ENCODE measurements around the gene ENTREP3.
A peak's percentile ranks its signal among the peaks of the same experiment; 100 is the strongest.
"Not testable (repeated sequence)": the region's sequence is repeated elsewhere in the genome, so short reads cannot be mapped to it uniquely, and the experiment has no call there.

The ENTREP3 gene

DNA sequence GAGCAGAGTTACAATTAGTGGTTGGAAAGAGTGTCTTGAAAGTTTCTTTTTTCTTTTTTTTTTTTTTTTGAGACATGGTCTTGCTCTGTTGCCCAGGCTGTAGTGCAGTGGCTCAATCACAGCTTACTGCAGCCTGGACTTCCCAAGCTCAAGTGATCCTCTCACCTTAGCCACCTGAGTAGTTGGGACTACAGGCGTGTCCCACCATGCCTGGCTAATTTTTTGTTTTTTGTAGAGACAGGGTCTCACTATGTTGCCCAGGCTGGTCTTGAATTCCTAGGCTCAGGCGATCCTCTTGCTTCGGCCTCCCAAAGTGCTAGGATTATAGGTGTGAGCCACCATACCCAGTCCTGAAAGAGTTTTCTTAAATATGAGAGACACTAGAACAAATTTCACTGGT is 8.5 kb downstream of the ENTREP3 start:
- H3K27ac ChIP-seq (ENCODE audit: low read length); H3K27me3 ChIP-seq (ENCODE audit: low read depth, low read length); H3K9me3 ChIP-seq (ENCODE audit: control insufficient read depth in 1 of 2, low read length in 2 of 2); H3K4me3 ChIP-seq (ENCODE audit: low read depth in 1 of 2, low read length in 2 of 2): not testable (repeated sequence)
- peaks cover 5 to 27% of the 10 kb centered on the region in 2 donors for H3K4me1 ChIP-seq (ENCODE audit: control insufficient read depth in 1 of 2, insufficient read depth in 2 of 2, low read length in 2 of 2)
- peaks cover 3 to 16% of the 10 kb centered on the region in 2 donors for H3K36me3 ChIP-seq (ENCODE audit: control insufficient read depth in 1 of 2, insufficient read depth in 2 of 2, low read length in 2 of 2)

GRCh38 chr1:155245163-155245524 is 10.1 kb downstream of the ENTREP3 start:
- no peaks in the 10 kb centered on the region for H3K27me3 ChIP-seq (ENCODE audit: low read depth, low read length)
- no peaks in the 10 kb centered on the region for H3K9me3 ChIP-seq (ENCODE audit: control insufficient read depth in 1 of 2, low read length in 2 of 2)
- peaks cover 3 to 16% of the 10 kb centered on the region in 2 donors for H3K36me3 ChIP-seq (ENCODE audit: control insufficient read depth in 1 of 2, insufficient read depth in 2 of 2, low read length in 2 of 2)
- peak overlapping the region; percentile 67 to 68 for H3K4me3 ChIP-seq (ENCODE audit: low read depth in 1 of 2, low read length in 2 of 2)
- H3K27ac ChIP-seq (ENCODE audit: low read length): peak overlapping the region; percentile 70
- peaks cover 7 to 21% of the 10 kb centered on the region in 2 donors for H3K4me1 ChIP-seq (ENCODE audit: control insufficient read depth in 1 of 2, insufficient read depth in 2 of 2, low read length in 2 of 2)

GRCh38 chr1:155244368-155245162 is 10.7 kb downstream of the ENTREP3 start:
- Histone ChIP-seq H3K4me1 (ENCODE audit: control insufficient read depth in 1 of 2, insufficient read depth in 2 of 2, low read length in 2 of 2) (peaks cover 7 to 19% of the 10 kb centered on the region in 2 donors), H3K4me3 (ENCODE audit: low read depth in 1 of 2, low read length in 2 of 2) (peak overlapping the region; percentile 67 to 68), H3K27ac (ENCODE audit: low read length) (peak overlapping the region; percentile 70), H3K9me3 (ENCODE audit: control insufficient read depth in 1 of 2, low read length in 2 of 2) (no peaks in the 10 kb centered on the region), H3K27me3 (ENCODE audit: low read depth, low read length) (no peaks in the 10 kb centered on the region), H3K36me3 (ENCODE audit: control insufficient read depth in 1 of 2, insufficient read depth in 2 of 2, low read length in 2 of 2) (peaks cover 3 to 16% of the 10 kb centered on the region in 2 donors)

- Histone ChIP-seq H3K27me3 (ENCODE audit: low read depth, low read length) (no peaks in the 10 kb centered on the region), H3K9me3 (ENCODE audit: control insufficient read depth in 1 of 2, low read length in 2 of 2) (no peaks in the 10 kb centered on the region), H3K4me3 (ENCODE audit: low read depth in 1 of 2, low read length in 2 of 2) (peak overlapping the region; percentile 31 to 67), H3K27ac (ENCODE audit: low read length) (peak overlapping the region; percentile 2), H3K36me3 (ENCODE audit: control insufficient read depth in 1 of 2, insufficient read depth in 2 of 2, low read length in 2 of 2) (peaks cover 3 to 12% of the 10 kb centered on the region in 2 donors), H3K4me1 (ENCODE audit: control insufficient read depth in 1 of 2, insufficient read depth in 2 of 2, low read length in 2 of 2) (peaks cover 7 to 19% of the 10 kb centered on the region in 2 donors)
These were observed 12.4 kb downstream of the ENTREP3 start for GRCh38 chr1:155242805-155243358.

GRCh38 chr1:155241841-155242264 is 13.4 kb downstream of the ENTREP3 start:
- Histone ChIP-seq H3K9me3 (ENCODE audit: control insufficient read depth in 1 of 2, low read length in 2 of 2) (no peaks in the 10 kb centered on the region), H3K27me3 (ENCODE audit: low read depth, low read length) (no peaks in the 10 kb centered on the region), H3K27ac (ENCODE audit: low read length) (peak overlapping the region; percentile 63), H3K36me3 (ENCODE audit: control insufficient read depth in 1 of 2, insufficient read depth in 2 of 2, low read length in 2 of 2) (peaks cover 0 to 5% of the 10 kb centered on the region in 2 donors), H3K4me3 (ENCODE audit: low read depth in 1 of 2, low read length in 2 of 2) (peak overlapping the region in 1 of 2 donors; percentile 55), H3K4me1 (ENCODE audit: control insufficient read depth in 1 of 2, insufficient read depth in 2 of 2, low read length in 2 of 2) (peaks cover 7 to 19% of the 10 kb centered on the region in 2 donors)

DNA sequence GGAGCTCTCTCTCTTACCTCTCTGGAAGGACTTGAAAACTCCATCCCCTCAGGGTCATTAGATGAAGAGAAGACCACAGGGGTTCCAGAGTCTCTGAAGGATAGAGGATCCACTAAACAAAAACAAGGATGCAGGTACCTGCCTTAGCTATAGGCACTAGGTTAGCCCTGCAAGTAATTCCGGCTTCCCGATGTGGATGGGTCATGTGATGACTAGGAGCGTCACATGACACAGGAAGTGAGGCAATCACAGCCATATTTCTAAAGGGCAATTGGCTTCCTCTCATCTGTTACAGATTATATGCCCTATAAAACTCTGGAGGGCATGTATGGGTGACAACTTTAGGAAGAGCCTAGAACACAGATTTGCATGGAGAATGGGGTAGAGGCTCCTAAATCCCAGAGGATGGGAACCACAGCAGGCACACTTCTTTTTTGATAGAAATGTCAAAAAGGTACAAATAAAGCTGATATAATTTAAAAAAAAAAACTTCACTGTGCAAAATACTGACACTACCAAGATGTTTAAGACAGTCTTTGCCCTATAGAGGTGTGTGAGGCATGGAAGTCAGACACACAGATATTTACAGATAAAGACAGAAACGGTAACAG is 14.1 kb downstream of the ENTREP3 start:
- Histone ChIP-seq H3K4me1 (ENCODE audit: control insufficient read depth in 1 of 2, insufficient read depth in 2 of 2, low read length in 2 of 2) (peaks cover 7 to 19% of the 10 kb centered on the region in 2 donors), H3K36me3 (ENCODE audit: control insufficient read depth in 1 of 2, insufficient read depth in 2 of 2, low read length in 2 of 2) (peaks cover 0 to 9% of the 10 kb centered on the region in 2 donors), H3K27me3 (ENCODE audit: low read depth, low read length) (no peaks in the 10 kb centered on the region), H3K4me3 (ENCODE audit: low read depth in 1 of 2, low read length in 2 of 2) (peak overlapping the region; percentile 36 to 55), H3K9me3 (ENCODE audit: control insufficient read depth in 1 of 2, low read length in 2 of 2) (no peaks in the 10 kb centered on the region), H3K27ac (ENCODE audit: low read length) (peak overlapping the region; percentile 63)

DNA sequence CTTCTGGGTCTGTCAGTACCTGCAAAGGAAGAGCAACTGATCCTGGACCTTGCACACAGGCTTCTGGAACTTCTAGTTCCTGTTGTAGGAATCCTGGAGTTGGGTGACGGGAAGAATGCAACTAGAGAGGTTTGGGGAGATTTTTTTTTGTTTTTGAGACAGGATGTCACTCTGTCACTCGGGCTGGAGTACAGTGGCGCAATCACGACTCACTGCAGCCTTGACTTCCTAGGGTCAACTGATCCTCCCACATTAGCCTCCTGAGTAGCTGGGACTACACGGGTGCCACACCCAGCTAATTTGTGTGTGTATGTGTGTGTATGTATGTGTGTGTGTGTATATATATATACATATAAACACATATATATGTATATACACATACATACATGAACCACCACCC is 18.8 kb downstream of the ENTREP3 start:
- Histone ChIP-seq H3K27ac (ENCODE audit: low read length) (no peak overlapping the region), H3K9me3 (ENCODE audit: control insufficient read depth in 1 of 2, low read length in 2 of 2) (no peaks in the 10 kb centered on the region), H3K27me3 (ENCODE audit: low read depth, low read length) (no peaks in the 10 kb centered on the region), H3K4me1 (ENCODE audit: control insufficient read depth in 1 of 2, insufficient read depth in 2 of 2, low read length in 2 of 2) (peaks cover 4 to 15% of the 10 kb centered on the region in 2 donors), H3K4me3 (ENCODE audit: low read depth in 1 of 2, low read length in 2 of 2) (no peak overlapping the region), H3K36me3 (ENCODE audit: control insufficient read depth in 1 of 2, insufficient read depth in 2 of 2, low read length in 2 of 2) (peaks cover 0 to 17% of the 10 kb centered on the region in 2 donors)

- not testable (repeated sequence) for H3K27ac ChIP-seq (ENCODE audit: low read length); H3K9me3 ChIP-seq (ENCODE audit: control insufficient read depth in 1 of 2, low read length in 2 of 2); H3K4me3 ChIP-seq (ENCODE audit: low read depth in 1 of 2, low read length in 2 of 2); H3K27me3 ChIP-seq (ENCODE audit: low read depth, low read length); H3K4me1 ChIP-seq (ENCODE audit: control insufficient read depth in 1 of 2, insufficient read depth in 2 of 2, low read length in 2 of 2)
- H3K36me3 ChIP-seq (ENCODE audit: control insufficient read depth in 1 of 2, insufficient read depth in 2 of 2, low read length in 2 of 2): peaks cover 0 to 17% of the 10 kb centered on the region in 2 donors
These were observed 19.9 kb downstream of the ENTREP3 start for GRCh38 chr1:155235375-155235774.

- not testable (repeated sequence) for H3K9me3 ChIP-seq (ENCODE audit: control insufficient read depth in 1 of 2, low read length in 2 of 2); H3K27me3 ChIP-seq (ENCODE audit: low read depth, low read length); H3K4me3 ChIP-seq (ENCODE audit: low read depth in 1 of 2, low read length in 2 of 2); H3K27ac ChIP-seq (ENCODE audit: low read length); H3K4me1 ChIP-seq (ENCODE audit: control insufficient read depth in 1 of 2, insufficient read depth in 2 of 2, low read length in 2 of 2)
- peaks cover 0 to 17% of the 10 kb centered on the region in 2 donors for H3K36me3 ChIP-seq (ENCODE audit: control insufficient read depth in 1 of 2, insufficient read depth in 2 of 2, low read length in 2 of 2)
These were observed 21.8 kb downstream of the ENTREP3 start for GRCh38 chr1:155233502-155233901.

- not testable (repeated sequence) for H3K27me3 ChIP-seq (ENCODE audit: low read depth, low read length); H3K4me3 ChIP-seq (ENCODE audit: low read depth in 1 of 2, low read length in 2 of 2); H3K9me3 ChIP-seq (ENCODE audit: control insufficient read depth in 1 of 2, low read length in 2 of 2); H3K27ac ChIP-seq (ENCODE audit: low read length)
- peaks cover 4 to 16% of the 10 kb centered on the region in 2 donors for H3K4me1 ChIP-seq (ENCODE audit: control insufficient read depth in 1 of 2, insufficient read depth in 2 of 2, low read length in 2 of 2)
- H3K36me3 ChIP-seq (ENCODE audit: control insufficient read depth in 1 of 2, insufficient read depth in 2 of 2, low read length in 2 of 2): peaks cover 0 to 12% of the 10 kb centered on the region in 2 donors
These were observed 23.0 kb downstream of the ENTREP3 start for GRCh38 chr1:155232001-155232978.

Measured in muscle layer of duodenum (tissue), 2 donors.